CD14-positive monocyte (primary cell): ENCODE measurements around the gene DLGAP1. TPM values are rescaled to one million over a fixed set of nuclear protein-coding genes. Genes with fewer than 3 reads are reported as not detected.

Experiments
- DNase-seq, 3 donors: peaks; one replicate each; pipeline ENCODE4 v3.0.0-alpha.2; 2011 to 2022
- H2AFZ ChIP-seq: 2 replicates; pipeline ENCODE4 v1.6.0; 2012; ENCODE audit warnings: mild to moderate bottlenecking, low read depth, low read length, inconsistent platforms; ENCODE audit not compliant: insufficient read depth, poor library complexity, severe bottlenecking
- H3K27ac ChIP-seq, 2 donors: 1 replicate in 1 of 2; 2 replicates in 1 of 2; pipeline ENCODE4 v1.5.1; 2012 to 2013; ENCODE audit warnings: low read length in 2 of 2, control low read depth in 1 of 2, inconsistent platforms in 1 of 2, low read depth in 1 of 2, mild to moderate bottlenecking in 1 of 2
- H3K27me3 ChIP-seq, 2 donors: one replicate each; pipeline versions ENCODE4 v1.6.0 to v1.6.1; 2011 to 2013; ENCODE audit warnings: low read length in 2 of 2; ENCODE audit not compliant: control insufficient read depth in 2 of 2, insufficient read depth in 2 of 2
- H3K36me3 ChIP-seq, 2 donors: replicated peaks in 1 of 2; 1 replicate in 1 of 2; 2 replicates in 1 of 2; pipeline versions ENCODE4 v1.5.1 to v1.6.1; 2012 to 2013; ENCODE audit warnings: low read length in 2 of 2, control low read depth in 1 of 2, inconsistent platforms in 1 of 2, mild to moderate bottlenecking in 1 of 2; ENCODE audit not compliant: insufficient read depth in 2 of 2, control insufficient read depth in 1 of 2
- H3K4me1 ChIP-seq, 2 donors: 1 replicate in 1 of 2; 2 replicates in 1 of 2; pipeline versions ENCODE4 v1.5.1 to v1.6.1; 2012 to 2013; ENCODE audit warnings: low read length in 2 of 2, control low read depth in 1 of 2, inconsistent platforms in 1 of 2, mild to moderate bottlenecking in 1 of 2, moderate library complexity in 1 of 2; ENCODE audit not compliant: insufficient read depth in 2 of 2, control insufficient read depth in 1 of 2
- H3K4me2 ChIP-seq: replicated peaks from 2 replicates; pipeline ENCODE3; 2012; ENCODE audit warnings: low read length, moderate library complexity, mild to moderate bottlenecking; ENCODE audit not compliant: poor library complexity, severe bottlenecking; ENCODE audit errors: extremely low read depth
- H3K4me3 ChIP-seq, 3 experiments: fragments of 200-600 bp in 1 of 3; sonication (generic) in 1 of 3; replicated peaks in 1 of 3; 1 replicate in 2 of 3; 2 replicates in 1 of 3; pipeline ENCODE4 v1.5.1; 2011 to 2013; ENCODE audit warnings: low read length in 3 of 3, mild to moderate bottlenecking in 3 of 3, control low read depth in 2 of 3, low read depth in 2 of 3, inconsistent platforms in 1 of 3, moderate library complexity in 1 of 3
- H3K79me2 ChIP-seq: 2 replicates; pipeline ENCODE4 v1.6.0; 2012; ENCODE audit warnings: mild to moderate bottlenecking, control low read depth, inconsistent platforms, low read length, moderate library complexity; ENCODE audit not compliant: insufficient read depth
- H3K9ac ChIP-seq: 2 replicates; pipeline ENCODE4 v1.6.0; 2017; ENCODE audit warnings: low read length, mild to moderate bottlenecking; ENCODE audit not compliant: insufficient read depth, poor library complexity, severe bottlenecking
- H3K9me3 ChIP-seq, 2 donors: replicated peaks in 1 of 2; 1 replicate in 1 of 2; 2 replicates in 1 of 2; pipeline versions ENCODE4 v1.5.1 to v1.6.1; 2012 to 2013; ENCODE audit warnings: low read length in 2 of 2, control low read depth in 1 of 2; ENCODE audit not compliant: control insufficient read depth in 1 of 2, insufficient read depth in 1 of 2
- H4K20me1 ChIP-seq: 2 replicates; pipeline ENCODE4 v1.6.0; 2012; ENCODE audit warnings: mild to moderate bottlenecking, low read length, control low read depth, moderate library complexity; ENCODE audit not compliant: insufficient read depth
- H3K27ac Mint-ChIP-seq, 7 donors: one replicate each; pipeline ENCODE4 v1.8.0; 2020; ENCODE audit warnings: mild to moderate bottlenecking in 7 of 7, mixed read lengths in 7 of 7, moderate library complexity in 6 of 7, inconsistent platforms in 2 of 7
- H3K27me3 Mint-ChIP-seq, 3 donors: one replicate each; pipeline ENCODE4 v1.8.0; 2021 to 2022; ENCODE audit warnings: low read depth in 3 of 3, mild to moderate bottlenecking in 3 of 3, mixed read lengths in 3 of 3, moderate library complexity in 3 of 3, inconsistent platforms in 1 of 3
- H3K36me3 Mint-ChIP-seq, 2 donors: one replicate each; pipeline ENCODE4 v1.8.0; 2020; ENCODE audit warnings: mixed read lengths in 2 of 2, inconsistent platforms in 1 of 2, mild to moderate bottlenecking in 1 of 2
- H3K4me1 Mint-ChIP-seq: one replicate; pipeline ENCODE4 v1.8.0; 2020; ENCODE audit warnings: mild to moderate bottlenecking, mixed read lengths
- H3K4me3 Mint-ChIP-seq, 2 donors: one replicate each; pipeline ENCODE4 v1.8.0; 2020; ENCODE audit warnings: mild to moderate bottlenecking in 2 of 2, mixed read lengths in 2 of 2, moderate library complexity in 1 of 2
- H3K9me3 Mint-ChIP-seq, 7 donors: one replicate each; pipeline ENCODE4 v1.8.0; 2020 to 2022; ENCODE audit warnings: mixed read lengths in 7 of 7, mild to moderate bottlenecking in 6 of 7, moderate library complexity in 6 of 7, inconsistent platforms in 2 of 7
- CTCF ChIP-seq: fragments of 200-600 bp; IDR thresholded peaks from one replicate; pipeline ENCODE4 v1.8.0; 2022; ENCODE audit warnings: antibody characterized with exemption, mild to moderate bottlenecking
- WGBS: methylation state at CpG from one replicate; pipeline ENCODE4 v1.1.5; 2013; ENCODE audit warnings: missing lambda C conversion rate; ENCODE audit not compliant: insufficient coverage; 5-methylcytosine and 5-hydroxymethylcytosine counted together
- intact Hi-C, 2 donors: fragments of 100-400 bp; cut with micrococcal nuclease; formaldehyde crosslinking; loops; one replicate each; pipeline versions ENCODE4 v1.15.0 to v1.15.1; 2023
- polyA plus RNA-seq, 3 donors: library from polyadenylated mRNA; depleted of rRNA in 1 of 3; unstranded in 2 of 3; stranded (reverse) in 1 of 3; fragments of 300-500 nt in 2 of 3; fragments of >200 nt in 1 of 3; fragmentation: Illumina TruSeq in 2 of 3; gene quantifications; 1 replicate in 2 of 3; 2 replicates in 1 of 3; pipeline ENCODE4 v1.2.3, GENCODE V29; 2012 to 2021

DLGAP1 gene
- polyA plus RNA-seq, 3 donors: 0.09 to 0.42 TPM; not detected in 1

- H3K9me3 Mint-ChIP-seq: peaks cover 0 to 10% (median 4%) of the 10 kb centered on the region in 7 donors
- no peaks in the 10 kb centered on the region for H3K27me3 Mint-ChIP-seq
- DNase-seq: no peak
- H3K4me3 Mint-ChIP-seq: no peak overlapping the region
- no peaks in the 10 kb centered on the region for H3K4me1 Mint-ChIP-seq
- no peak overlapping the region for H2AFZ ChIP-seq
- H3K4me1 ChIP-seq: no peaks in the 10 kb centered on the region
- no peaks in the 10 kb centered on the region for H4K20me1 ChIP-seq
- H3K36me3 ChIP-seq: no peaks in the 10 kb centered on the region
- intact Hi-C loops: no loop called here
- no peak overlapping the region for H3K27ac ChIP-seq
- no peak overlapping the region for H3K4me3 ChIP-seq
- H3K27me3 ChIP-seq: no peaks in the 10 kb centered on the region
- no CpG with 5 or more reads among the region's 1 CpG for WGBS
- no peak overlapping the region for H3K9ac ChIP-seq
- H3K79me2 ChIP-seq: no peaks in the 10 kb centered on the region
- H3K4me2 ChIP-seq: no peak overlapping the region
- H3K27ac Mint-ChIP-seq: no peak overlapping the region
- H3K36me3 Mint-ChIP-seq: no peaks in the 10 kb centered on the region
- TF ChIP-seq CTCF: no peak
- H3K9me3 ChIP-seq: peaks cover 0 to 1% of the 10 kb centered on the region in 2 donors
Measured at GRCh38 chr18:4403836-4404235, 51.3 kb downstream of the DLGAP1 start.

- Histone ChIP-seq H3K27me3 (no peaks in the 10 kb centered on the region), H3K27ac (no peak overlapping the region), H3K4me2 (no peak overlapping the region), H3K36me3 (no peaks in the 10 kb centered on the region), H3K4me1 (no peaks in the 10 kb centered on the region), H2AFZ (no peak overlapping the region), H3K79me2 (no peaks in the 10 kb centered on the region), H4K20me1 (no peaks in the 10 kb centered on the region), H3K9ac (no peak overlapping the region), H3K4me3 (no peak overlapping the region), H3K9me3 (peaks cover 0 to 2% of the 10 kb centered on the region in 2 donors)
- intact Hi-C loops: no loop called here
- Mint-ChIP-seq H3K4me1 (no peaks in the 10 kb centered on the region), H3K27ac (no peak overlapping the region), H3K9me3 (peaks cover 0 to 12% (median 2%) of the 10 kb centered on the region in 7 donors), H3K27me3 (no peaks in the 10 kb centered on the region), H3K36me3 (no peaks in the 10 kb centered on the region), H3K4me3 (no peak overlapping the region)
- TF ChIP-seq CTCF: no peak
- DNase-seq: no peak
- WGBS: no CpG with 5 or more reads among the region's 1 CpG
Measured at GRCh38 chr18:4400911-4401310, 54.2 kb downstream of the DLGAP1 start.
